Spinal cord (tissue), 4 donors: ENCODE measurements around the gene AKT2. TPM values are rescaled to one million over a fixed set of nuclear protein-coding genes. Genes with fewer than 3 reads are reported as not detected.

Experiments used
- polyA plus RNA-seq, 2 donors: library from polyadenylated mRNA; unstranded; fragments of 120-200 nt; gene quantifications; one replicate each; pipeline ENCODE4 v1.2.1, GENCODE V29; 2013; ENCODE audit not compliant: insufficient read length in 2 of 2
- small RNA-seq: library from RNA; depleted of rRNA; stranded (forward); fragments of <200 nt; gene quantifications from one replicate; pipeline ENCODE3, GENCODE V24; 2014; ENCODE audit warnings: low replicate concordance
- total RNA-seq, 2 donors: library from RNA; depleted of rRNA in 1 of 2; stranded (reverse); fragments of 120-200 nt in 1 of 2; fragments of >200 nt in 1 of 2; gene quantifications; one replicate each; pipeline versions ENCODE4 v1.2.3 to v1.2.4, GENCODE V29; 2013 to 2014

Gene AKT2
- total and polyA plus RNA-seq, 4 donors: 62.8 to 210 (median 140) TPM

Small RNA genes within 50 kb of the gene (small RNA-seq; reads per million reads assigned to genes)
- gene MIR641 (9.6 reads per million, percentile 96 among the genes with 10 or more reads in this experiment), gene RNU6-945P (not detected)

Other genes starting within 250 kb of the AKT2 start
- 10 to 100 TPM; 32.7 to 35.7 TPM for gene ZNF780B, start 229.1 kb downstream of the AKT2 start, total RNA-seq
- 10 to 100 TPM; 17.7 to 18.9 TPM for gene ZNF780B, start 229.1 kb downstream of the AKT2 start, polyA plus RNA-seq
- gene ZNF780A, start 194.4 kb downstream of the AKT2 start, total RNA-seq: 10 to 100 TPM; 27.2 to 27.4 TPM
- 10 to 100 TPM in 1 of 2 donors, 1 to 10 TPM in 1; 9.0 to 14.5 TPM for gene ZNF780A, start 194.4 kb downstream of the AKT2 start, polyA plus RNA-seq
- gene MAP3K10, start 93.9 kb downstream of the AKT2 start, total RNA-seq: 10 to 100 TPM; 11.1 to 18.4 TPM
- gene MAP3K10, start 93.9 kb downstream of the AKT2 start, polyA plus RNA-seq: 10 to 100 TPM; 82.9 to 99.7 TPM
- gene TTC9B, start 67.0 kb downstream of the AKT2 start, total RNA-seq: 10 to 100 TPM; 19.9 to 34.2 TPM
- gene TTC9B, start 67.0 kb downstream of the AKT2 start, polyA plus RNA-seq: 100 to 1,000 TPM; 134 to 139 TPM
- gene CCNP, start 58.7 kb downstream of the AKT2 start, total RNA-seq: 1 to 10 TPM in 1 of 2 donors, under 1 TPM in 1; 0.69 to 1.3 TPM
- gene CCNP, start 58.7 kb downstream of the AKT2 start, polyA plus RNA-seq: 1 to 10 TPM; 2.8 to 4.5 TPM
- 1 to 10 TPM; 6.9 to 8.7 TPM for gene C19orf47, start 63.1 kb upstream of the AKT2 start, total RNA-seq
- gene C19orf47, start 63.1 kb upstream of the AKT2 start, polyA plus RNA-seq: 10 to 100 TPM; 22.8 to 24.4 TPM
- gene PLD3, start 63.4 kb upstream of the AKT2 start, total RNA-seq: 100 to 1,000 TPM; 257 to 394 TPM
- gene PLD3, start 63.4 kb upstream of the AKT2 start, polyA plus RNA-seq: 100 to 1,000 TPM; 449 to 522 TPM
- gene HIPK4, start 104.8 kb upstream of the AKT2 start, total RNA-seq: under 1 TPM; 0.10 to 0.11 TPM
- 1 to 10 TPM in 1 of 2 donors, under 1 TPM in 1; 0.70 to 1.6 TPM for gene HIPK4, start 104.8 kb upstream of the AKT2 start, polyA plus RNA-seq
- 10 to 100 TPM; 28.7 to 51.7 TPM for gene PRX, start 128.0 kb upstream of the AKT2 start, total RNA-seq
- 1 to 10 TPM; 6.1 to 9.7 TPM for gene PRX, start 128.0 kb upstream of the AKT2 start, polyA plus RNA-seq
- 10 to 100 TPM in 1 of 2 donors, 1 to 10 TPM in 1; 8.1 to 11.4 TPM for gene SERTAD1, start 140.6 kb upstream of the AKT2 start, total RNA-seq
- 1 to 10 TPM; 4.9 to 5.5 TPM for gene SERTAD1, start 140.6 kb upstream of the AKT2 start, polyA plus RNA-seq
- 10 to 100 TPM; 15.9 to 35.4 TPM for gene SERTAD3, start 159.0 kb upstream of the AKT2 start, total RNA-seq
- gene SERTAD3, start 159.0 kb upstream of the AKT2 start, polyA plus RNA-seq: 10 to 100 TPM; 13.3 to 14.5 TPM
- gene BLVRB, start 180.4 kb upstream of the AKT2 start, total RNA-seq: 100 to 1,000 TPM in 1 of 2 donors, 10 to 100 TPM in 1; 70.9 to 102 TPM
- 10 to 100 TPM; 23.0 to 27.3 TPM for gene BLVRB, start 180.4 kb upstream of the AKT2 start, polyA plus RNA-seq
- gene SPTBN4, start 181.7 kb upstream of the AKT2 start, total RNA-seq: 10 to 100 TPM; 13.9 to 24.2 TPM
- 10 to 100 TPM; 31.9 to 43.8 TPM for gene SPTBN4, start 181.7 kb upstream of the AKT2 start, polyA plus RNA-seq